ENCODE results near the gene ENOSF1. TPM values are rescaled to one million over a fixed set of nuclear protein-coding genes. Genes with fewer than 3 reads are reported as not detected.

ENOSF1 gene
- total and polyA plus RNA-seq, 2 of the 4 experiments (the other 2 are of a cell fraction), result 12.2 to 12.6 TPM

DNA sequence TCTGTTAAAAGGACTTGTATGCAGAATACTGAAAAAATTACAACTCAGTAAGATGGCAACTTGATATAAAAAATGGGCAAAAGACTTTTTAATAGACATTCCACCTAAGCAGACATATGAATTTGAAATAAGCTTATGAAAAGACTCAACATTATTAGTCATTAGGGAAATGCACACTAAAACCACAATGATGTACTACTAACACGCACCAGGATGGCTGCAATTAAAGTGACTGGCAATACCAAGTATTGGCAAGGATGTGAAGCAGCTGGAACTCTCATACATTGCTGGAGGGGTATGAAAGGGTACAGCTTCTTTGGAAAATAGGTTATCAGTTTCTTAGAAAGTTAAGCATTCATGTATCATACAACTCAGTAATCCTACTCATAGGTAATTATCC is 3.2 kb upstream of the ENOSF1 start:
- Histone ChIP-seq H2BK15ac (ENCODE audit: low read depth, low read length) (no peak overlapping the region), H2BK20ac (ENCODE audit: low read depth, low read length) (no peak overlapping the region), H2AK5ac (ENCODE audit: low read depth, low read length) (no peak overlapping the region), H4K20me1 (ENCODE audit: insufficient read depth, low read length) (no peaks in the 10 kb centered on the region), H3K4me3 (ENCODE audit: insufficient read depth, low read depth, low read length) (no peak overlapping the region), H2BK5ac (ENCODE audit: low read depth, low read length, poor library complexity, severe bottlenecking) (no peak overlapping the region), H3K27me3 (ENCODE audit: control insufficient read depth, insufficient read depth, low read length) (no peaks in the 10 kb centered on the region), H3K9me1 (ENCODE audit: insufficient read depth, low read length) (peaks cover 4% of the 10 kb centered on the region), H4K91ac (ENCODE audit: insufficient read depth, low read depth, low read length) (no peak overlapping the region), H3K9ac (ENCODE audit: low read depth, low read length) (no peak overlapping the region), H3K9me3 (ENCODE audit: control insufficient read depth, insufficient read depth, low read length) (peaks cover 6% of the 10 kb centered on the region; the same call in 1 of the 2 replicates), H2BK120ac (ENCODE audit: low read depth, low read length) (no peak overlapping the region), H3K4me1 (ENCODE audit: control insufficient read depth, insufficient read depth, low read length) (no peaks in the 10 kb centered on the region), H3K27ac (ENCODE audit: insufficient read depth, low read length) (no peak overlapping the region), H4K8ac (ENCODE audit: low read depth in 2 of 2, low read length in 2 of 2) (no peak overlapping the region), H3K79me1 (ENCODE audit: low read depth in 1 of 2, low read length in 2 of 2) (peaks cover 8 to 12% of the 10 kb centered on the region in 2 experiments), H3K4me2 (ENCODE audit: low read depth, low read length) (no peak overlapping the region), H2AK9ac (replicated peaks; ENCODE audit: low read depth, low read length, poor library complexity) (no peak overlapping the region), H3K36me3 (ENCODE audit: control insufficient read depth, insufficient read depth, low read length) (0 out of 2 replicates have a peak, but pooled peaks cover 1% of the 10 kb centered on the region), H3K18ac (ENCODE audit: low read depth, low read length) (no peak overlapping the region), H3K14ac (replicated peaks; ENCODE audit: low read depth, low read length) (no peak overlapping the region), H3K4ac (ENCODE audit: low read depth, low read length) (no peak overlapping the region), H3K23ac (ENCODE audit: low read depth, low read length) (no peak overlapping the region), H2AFZ (replicated peaks; ENCODE audit: low read length, poor library complexity) (no peak overlapping the region), H3K56ac (ENCODE audit: extremely low read depth, insufficient read depth, low read length) (no peak overlapping the region), H4K5ac (ENCODE audit: low read depth, low read length) (no peak overlapping the region)
- no CpG with 5 or more reads among the region's 1 CpG for WGBS, 2 experiments (ENCODE audit: extremely low coverage in 2 of 2, insufficient read length in 1 of 2)
- no TSS peak for BruUV-seq (replicated peaks)
- ChIA-PET CTCF (interaction anchor here (1.2 kb wide), 1 partner anchor 115 kb away, joined by 3 read pairs; no protein-coding TSS in a partner anchor), POLR2A (ENCODE audit: unreplicated experiment) (no interaction called here)
- intact Hi-C loops (cut with micrococcal nuclease), result no loop called here
- ATAC-seq (ENCODE audit: low read depth), result no peak
- dilution Hi-C loops (cut with HindIII; ENCODE audit: low sequenced_read_pairs, unreplicated experiment), result no loop called here
- in situ Hi-C loops (cut with MboI; ENCODE audit: low sequenced_read_pairs), result no loop called here
- TF ChIP-seq, protein P1, sequence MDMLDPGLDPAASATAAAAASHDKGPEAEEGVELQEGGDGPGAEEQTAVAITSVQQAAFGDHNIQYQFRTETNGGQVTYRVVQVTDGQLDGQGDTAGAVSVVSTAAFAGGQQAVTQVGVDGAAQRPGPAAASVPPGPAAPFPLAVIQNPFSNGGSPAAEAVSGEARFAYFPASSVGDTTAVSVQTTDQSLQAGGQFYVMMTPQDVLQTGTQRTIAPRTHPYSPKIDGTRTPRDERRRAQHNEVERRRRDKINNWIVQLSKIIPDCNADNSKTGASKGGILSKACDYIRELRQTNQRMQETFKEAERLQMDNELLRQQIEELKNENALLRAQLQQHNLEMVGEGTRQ (IDR thresholded peaks at IDR 0.05; ENCODE audit: low read depth, low read length), result no peak
- TF ChIP-seq FOS (IDR thresholded peaks at IDR 0.05; ENCODE audit: low read depth, low read length), result 0 out of 2 replicates have a peak, but pooled peaks have one; percentile 28
- peak; percentile 82 for DNase-seq
